Liver (tissue), 9 donors: ENCODE results near the gene SLC12A8. TPM values are rescaled to one million over a fixed set of nuclear protein-coding genes. Genes with fewer than 3 reads are reported as not detected.

Experiments used
- DNase-seq: peaks from one replicate; pipeline ENCODE4 v3.0.0-alpha.2; 2017; ENCODE audit warnings: low spot score
- H3K27ac ChIP-seq, 2 donors: one replicate each; pipeline ENCODE4 v1.7.0; 2013; ENCODE audit warnings: inconsistent platforms in 2 of 2, low read length in 2 of 2, control low read depth in 1 of 2, low read depth in 1 of 2, mild to moderate bottlenecking in 1 of 2
- H3K27me3 ChIP-seq, 4 donors: one replicate each; pipeline versions ENCODE4 v1.6.1 to v1.7.0; 2013; ENCODE audit warnings: low read length in 3 of 4, inconsistent platforms in 1 of 4, mild to moderate bottlenecking in 1 of 4, moderate library complexity in 1 of 4; ENCODE audit not compliant: control insufficient read depth in 4 of 4, insufficient read depth in 4 of 4
- H3K36me3 ChIP-seq, 4 donors: one replicate each; pipeline versions ENCODE4 v1.6.1 to v1.7.0; 2013; ENCODE audit warnings: low read length in 3 of 4, mild to moderate bottlenecking in 3 of 4, low read depth in 1 of 4, moderate library complexity in 1 of 4; ENCODE audit not compliant: control insufficient read depth in 4 of 4, insufficient read depth in 3 of 4
- H3K4me1 ChIP-seq, 4 donors: one replicate each; pipeline versions ENCODE4 v1.6.1 to v1.7.0; 2013; ENCODE audit warnings: low read length in 3 of 4, mild to moderate bottlenecking in 3 of 4, moderate library complexity in 1 of 4; ENCODE audit not compliant: control insufficient read depth in 4 of 4, insufficient read depth in 4 of 4
- H3K4me3 ChIP-seq, 3 donors: one replicate each; pipeline versions ENCODE4 v1.6.1 to v1.7.0; 2013; ENCODE audit warnings: low read length in 3 of 3, control low read depth in 1 of 3, low read depth in 1 of 3, mild to moderate bottlenecking in 1 of 3
- H3K9ac ChIP-seq, 2 donors: one replicate each; pipeline ENCODE4 v1.7.0; 2013; ENCODE audit warnings: low read length in 2 of 2, mild to moderate bottlenecking in 2 of 2, moderate library complexity in 2 of 2, control low read depth in 1 of 2, low read depth in 1 of 2
- H3K9me3 ChIP-seq, 4 donors: one replicate each; pipeline versions ENCODE4 v1.6.1 to v1.7.0; 2013; ENCODE audit warnings: low read length in 3 of 4; ENCODE audit not compliant: control insufficient read depth in 4 of 4
- ATF3 ChIP-seq: IDR thresholded peaks from 2 replicates; pipeline ENCODE4 v1.6.1; 2016; ENCODE audit warnings: antibody characterized with exemption
- EGR1 ChIP-seq, 2 donors: IDR thresholded peaks; 2 replicates each; pipeline ENCODE4 v1.6.1; 2016 to 2018; ENCODE audit warnings: antibody characterized with exemption in 2 of 2, low read depth in 2 of 2
- FOXA1 ChIP-seq: IDR thresholded peaks from 2 replicates; pipeline ENCODE4 v1.6.1; 2016; ENCODE audit warnings: antibody characterized with exemption
- HNF4A ChIP-seq, 2 donors: conservative IDR thresholded peaks; 2 replicates each; pipeline ENCODE4 v1.6.1; 2016; ENCODE audit warnings: antibody characterized with exemption in 2 of 2, mild to moderate bottlenecking in 2 of 2
- HNF4G ChIP-seq: IDR thresholded peaks from 2 replicates; pipeline ENCODE4 v1.6.1; 2016; ENCODE audit warnings: antibody characterized with exemption
- JUND ChIP-seq, 2 donors: IDR thresholded peaks; 2 replicates each; pipeline ENCODE4 v1.6.1; 2016; ENCODE audit warnings: antibody characterized with exemption in 2 of 2
- MAX ChIP-seq: IDR thresholded peaks from 2 replicates; pipeline ENCODE4 v1.6.1; 2016; ENCODE audit warnings: antibody characterized with exemption
- NR2F2 ChIP-seq: IDR thresholded peaks from 2 replicates; pipeline ENCODE4 v1.6.1; 2016; ENCODE audit warnings: antibody characterized with exemption
- RAD21 ChIP-seq, 2 donors: IDR thresholded peaks; 2 replicates each; pipeline ENCODE4 v1.6.1; 2016; ENCODE audit warnings: antibody characterized with exemption in 2 of 2, mild to moderate bottlenecking in 2 of 2
- REST ChIP-seq: IDR thresholded peaks from 2 replicates; pipeline ENCODE4 v1.6.1; 2016; ENCODE audit warnings: antibody characterized with exemption, mild to moderate bottlenecking
- RXRA ChIP-seq, 2 donors: IDR thresholded peaks; 2 replicates each; pipeline ENCODE4 v1.6.1; 2017 to 2018; ENCODE audit warnings: antibody characterized with exemption in 2 of 2, mild to moderate bottlenecking in 1 of 2
- SP1 ChIP-seq: IDR thresholded peaks from 2 replicates; pipeline ENCODE4 v1.6.1; 2018; ENCODE audit warnings: antibody characterized with exemption, mild to moderate bottlenecking
- YY1 ChIP-seq: IDR thresholded peaks from 2 replicates; pipeline ENCODE4 v1.6.1; 2016; ENCODE audit warnings: antibody characterized with exemption, mild to moderate bottlenecking
- ZBTB33 ChIP-seq: IDR thresholded peaks from 2 replicates; pipeline ENCODE4 v1.6.1; 2016; ENCODE audit warnings: antibody characterized with exemption
- WGBS: extraction: QIAGEN DNeasy Blood & Tissue Kit; methylation state at CpG from one replicate; pipeline ENCODE4 v1.1.7; 2013; 5-methylcytosine and 5-hydroxymethylcytosine counted together
- polyA plus RNA-seq, 2 donors: library from polyadenylated mRNA; stranded (reverse) in 1 of 2; unstranded in 1 of 2; fragments of 200-250 nt in 1 of 2; fragments of >200 nt in 1 of 2; fragmentation: Nextera tagmentation in 1 of 2; extraction: Ambion mirVana in 1 of 2; gene quantifications; one replicate each; pipeline versions ENCODE4 v1.2.1 to v1.2.3, GENCODE V29; 2013 to 2015
- total RNA-seq, 2 donors: library from RNA; depleted of rRNA; stranded (reverse); fragments of >200 nt; gene quantifications; one replicate each; pipeline ENCODE4 v1.2.3, GENCODE V29; 2014
- donor health status: healthy.
- donor health status: healthy.
- donor health status: healthy.
- donor health status: healthy.
- donor health status: healthy.

Gene SLC12A8
- total and polyA plus RNA-seq, 4 donors, result 2.7 to 20.3 (median 5.5) TPM

GRCh38 chr3:125098611-125099291 lies 113.8 kb downstream of the SLC12A8 start:
- Histone ChIP-seq H3K4me1 (no peaks in the 10 kb centered on the region), H3K9me3 (no peaks in the 10 kb centered on the region), H3K4me3 (no peak overlapping the region), H3K27me3 (no peaks in the 10 kb centered on the region), H3K36me3 (no peaks in the 10 kb centered on the region), H3K27ac (no peak overlapping the region), H3K9ac (no peak overlapping the region)
- TF ChIP-seq ATF3, result no peak
- no peak for TF ChIP-seq RXRA (IDR thresholded peaks at IDR 0.05)
- no peak for TF ChIP-seq RAD21 (IDR thresholded peaks at IDR 0.05)
- TF ChIP-seq JUND (IDR thresholded peaks at IDR 0.05), result no peak
- TF ChIP-seq FOXA1, result no peak
- no peak for TF ChIP-seq REST
- no peak for TF ChIP-seq HNF4G
- no peak for TF ChIP-seq SP1
- TF ChIP-seq NR2F2, result no peak
- no peak for TF ChIP-seq YY1
- TF ChIP-seq HNF4A (conservative IDR thresholded peaks at IDR 0.05), result no peak
- TF ChIP-seq ZBTB33, result no peak
- TF ChIP-seq MAX, result no peak
- TF ChIP-seq EGR1 (IDR thresholded peaks at IDR 0.05; ENCODE audit: low read depth in 2 of 2), result no peak
- WGBS, result 94% methylated on average over 4 of the region's 4 CpGs
- DNase-seq, result no peak

- TF ChIP-seq ZBTB33, result no peak
- no peak for TF ChIP-seq JUND (IDR thresholded peaks at IDR 0.05)
- no peak for TF ChIP-seq RAD21 (IDR thresholded peaks at IDR 0.05)
- no peak for DNase-seq
- Histone ChIP-seq H3K9me3 (no peaks in the 10 kb centered on the region), H3K4me3 (no peak overlapping the region), H3K4me1 (peaks cover 0 to 1% (median 0%) of the 10 kb centered on the region in 4 donors), H3K27me3 (no peaks in the 10 kb centered on the region), H3K36me3 (peaks cover 0 to 4% (median 0%) of the 10 kb centered on the region in 4 donors), H3K27ac (no peak overlapping the region), H3K9ac (no peak overlapping the region)
Observed at GRCh38 chr3:125090649-125091048, 121.9 kb downstream of the SLC12A8 start.
